Effector memory CD8-positive, alpha-beta T cell (primary cell): ENCODE measurements around the gene KIF5C.
"Not testable (repeated sequence)": the region's sequence is repeated elsewhere in the genome, so short reads cannot be mapped to it uniquely, and the experiment has no call there.

Experiments
- ATAC-seq: fragments of 150-1000 bp; cut with Tn5 transposase; replicated peaks from 2 replicates; pipeline ENCODE4 v1.10.0; 2021; ENCODE audit warnings: mild to moderate bottlenecking, moderate library complexity
- DNase-seq, 3 experiments: peaks; one replicate each; pipeline ENCODE4 v3.0.0; 2021
- H3K27ac Mint-ChIP-seq, 2 donors: one replicate each; pipeline ENCODE4 v1.8.0; 2022; ENCODE audit warnings: mild to moderate bottlenecking in 2 of 2, mixed read lengths in 2 of 2, moderate library complexity in 2 of 2
- H3K27me3 Mint-ChIP-seq, 2 donors: one replicate each; pipeline ENCODE4 v1.8.0; 2022; ENCODE audit warnings: mixed read lengths in 2 of 2
- H3K36me3 Mint-ChIP-seq: one replicate; pipeline ENCODE4 v1.8.0; 2022; ENCODE audit warnings: mild to moderate bottlenecking, moderate library complexity, mixed read lengths; ENCODE audit not compliant: insufficient read depth
- H3K4me1 Mint-ChIP-seq, 2 donors: one replicate each; pipeline ENCODE4 v1.8.0; 2022; ENCODE audit warnings: low read depth in 2 of 2, mixed read lengths in 2 of 2
- H3K4me3 Mint-ChIP-seq, 2 donors: one replicate each; pipeline ENCODE4 v1.8.0; 2022; ENCODE audit warnings: mild to moderate bottlenecking in 2 of 2, mixed read lengths in 2 of 2, moderate library complexity in 2 of 2
- H3K9me3 Mint-ChIP-seq, 2 donors: one replicate each; pipeline ENCODE4 v1.8.0; 2022; ENCODE audit warnings: mixed read lengths in 2 of 2

The KIF5C gene

GRCh38 chr2:148979919-148980277 is 104.9 kb downstream of the KIF5C start:
- H3K9me3 Mint-ChIP-seq, result no peaks in the 10 kb centered on the region
- ATAC-seq, result no peak
- H3K36me3 Mint-ChIP-seq, result peaks cover 15% of the 10 kb centered on the region
- H3K4me3 Mint-ChIP-seq, result no peak overlapping the region
- no peak overlapping the region for H3K27ac Mint-ChIP-seq
- no peaks in the 10 kb centered on the region for H3K27me3 Mint-ChIP-seq
- no peaks in the 10 kb centered on the region for H3K4me1 Mint-ChIP-seq
- no peak for DNase-seq

GRCh38 chr2:148980496-148980895 is 105.5 kb downstream of the KIF5C start:
- peaks cover 16% of the 10 kb centered on the region for H3K36me3 Mint-ChIP-seq
- not testable (repeated sequence) for DNase-seq, H3K4me3 Mint-ChIP-seq, H3K27ac Mint-ChIP-seq, ATAC-seq, H3K4me1 Mint-ChIP-seq, H3K9me3 Mint-ChIP-seq, H3K27me3 Mint-ChIP-seq

GRCh38 chr2:148981324-148981723 is 106.3 kb downstream of the KIF5C start:
- H3K27me3 Mint-ChIP-seq, result no peaks in the 10 kb centered on the region
- ATAC-seq, result no peak
- no peaks in the 10 kb centered on the region for H3K4me1 Mint-ChIP-seq
- H3K36me3 Mint-ChIP-seq, result peaks cover 16% of the 10 kb centered on the region
- no peak overlapping the region for H3K4me3 Mint-ChIP-seq
- DNase-seq, result no peak
- H3K9me3 Mint-ChIP-seq, result no peaks in the 10 kb centered on the region
- H3K27ac Mint-ChIP-seq, result no peak overlapping the region

GRCh38 chr2:148981781-148982180 is 106.8 kb downstream of the KIF5C start:
- no peaks in the 10 kb centered on the region for H3K27me3 Mint-ChIP-seq
- no peaks in the 10 kb centered on the region for H3K4me1 Mint-ChIP-seq
- no peak for ATAC-seq

GRCh38 chr2:148982282-148982681 is 107.3 kb downstream of the KIF5C start:
- DNase-seq, result no peak
- H3K27me3 Mint-ChIP-seq, result no peaks in the 10 kb centered on the region

More at GRCh38 chr2:148981781-148982180, 106.8 kb downstream of the KIF5C start:
- no peaks in the 10 kb centered on the region for H3K9me3 Mint-ChIP-seq
- no peak overlapping the region for H3K4me3 Mint-ChIP-seq
- no peak overlapping the region for H3K27ac Mint-ChIP-seq
- H3K36me3 Mint-ChIP-seq, result peaks cover 16% of the 10 kb centered on the region
- DNase-seq, result no peak

GRCh38 chr2:148983896-148984295 is 108.9 kb downstream of the KIF5C start:
- H3K9me3 Mint-ChIP-seq, result no peaks in the 10 kb centered on the region
- no peak overlapping the region for H3K27ac Mint-ChIP-seq
- no peaks in the 10 kb centered on the region for H3K4me1 Mint-ChIP-seq
- peaks cover 18% of the 10 kb centered on the region for H3K36me3 Mint-ChIP-seq
- H3K4me3 Mint-ChIP-seq, result no peak overlapping the region
- DNase-seq (no peak), ATAC-seq (no peak)
- H3K27me3 Mint-ChIP-seq, result no peaks in the 10 kb centered on the region

More at GRCh38 chr2:148982282-148982681, 107.3 kb downstream of the KIF5C start:
- no peak for ATAC-seq
- Mint-ChIP-seq H3K9me3 (no peaks in the 10 kb centered on the region), H3K27ac (no peak overlapping the region), H3K4me3 (no peak overlapping the region), H3K36me3 (peaks cover 18% of the 10 kb centered on the region), H3K4me1 (no peaks in the 10 kb centered on the region)

- H3K27ac Mint-ChIP-seq, result no peak overlapping the region
Measured at GRCh38 chr2:148984449-148984848, 109.4 kb downstream of the KIF5C start.

GRCh38 chr2:148987286-148987685 is 112.3 kb downstream of the KIF5C start:
- Mint-ChIP-seq H3K27me3 (no peaks in the 10 kb centered on the region), H3K9me3 (no peaks in the 10 kb centered on the region), H3K27ac (peak overlapping the region in 1 of 2 donors; percentile 42), H3K4me3 (no peak overlapping the region), H3K36me3 (peaks cover 14% of the 10 kb centered on the region), H3K4me1 (no peaks in the 10 kb centered on the region)
- ATAC-seq, result no peak
- DNase-seq, result no peak

More at GRCh38 chr2:148984449-148984848, 109.4 kb downstream of the KIF5C start:
- DNase-seq (no peak), ATAC-seq (no peak)
- Mint-ChIP-seq H3K4me3 (no peak overlapping the region), H3K4me1 (no peaks in the 10 kb centered on the region), H3K27me3 (no peaks in the 10 kb centered on the region), H3K36me3 (peaks cover 12% of the 10 kb centered on the region), H3K9me3 (no peaks in the 10 kb centered on the region)

- H3K4me3 Mint-ChIP-seq, result no peak overlapping the region
- peak overlapping the region in 1 of 2 donors; percentile 9 for H3K27ac Mint-ChIP-seq
- DNase-seq, result no peak
- no peaks in the 10 kb centered on the region for H3K9me3 Mint-ChIP-seq
- no peak for ATAC-seq
- peaks cover 14% of the 10 kb centered on the region for H3K36me3 Mint-ChIP-seq
- H3K4me1 Mint-ChIP-seq, result no peaks in the 10 kb centered on the region
- H3K27me3 Mint-ChIP-seq, result peaks cover 0 to under 1% of the 10 kb centered on the region in 2 donors
Measured at GRCh38 chr2:148988337-148988736, 113.3 kb downstream of the KIF5C start.

GRCh38 chr2:148989882-148990493 is 115.0 kb downstream of the KIF5C start:
- Mint-ChIP-seq H3K27me3 (peaks cover 0 to 9% of the 10 kb centered on the region in 2 donors), H3K36me3 (peaks cover 9% of the 10 kb centered on the region), H3K4me1 (no peaks in the 10 kb centered on the region), H3K9me3 (no peaks in the 10 kb centered on the region), H3K27ac (no peak overlapping the region), H3K4me3 (no peak overlapping the region)
- peak; percentile 33 to 43 (median 36) for DNase-seq
- ATAC-seq, result peak; percentile 85

GRCh38 chr2:148990968-148991367 is 115.9 kb downstream of the KIF5C start:
- H3K4me1 Mint-ChIP-seq, result no peaks in the 10 kb centered on the region
- no peak for DNase-seq
- H3K36me3 Mint-ChIP-seq, result peaks cover 15% of the 10 kb centered on the region
- no peak for ATAC-seq
- H3K9me3 Mint-ChIP-seq, result no peaks in the 10 kb centered on the region
- no peak overlapping the region for H3K27ac Mint-ChIP-seq
- no peak overlapping the region for H3K4me3 Mint-ChIP-seq
- peaks cover 0 to 13% of the 10 kb centered on the region in 2 donors for H3K27me3 Mint-ChIP-seq

GRCh38 chr2:148992448-148992847 is 117.4 kb downstream of the KIF5C start:
- H3K4me1 Mint-ChIP-seq, result no peaks in the 10 kb centered on the region
- peaks cover 0 to 13% of the 10 kb centered on the region in 2 donors for H3K27me3 Mint-ChIP-seq
- H3K4me3 Mint-ChIP-seq, result no peak overlapping the region
- no peak for ATAC-seq
- DNase-seq, result no peak
- no peak overlapping the region for H3K27ac Mint-ChIP-seq
- no peaks in the 10 kb centered on the region for H3K9me3 Mint-ChIP-seq
- peaks cover 12% of the 10 kb centered on the region for H3K36me3 Mint-ChIP-seq

- Mint-ChIP-seq H3K27ac (no peak overlapping the region), H3K27me3 (peaks cover 0 to 21% of the 10 kb centered on the region in 2 donors), H3K4me1 (no peaks in the 10 kb centered on the region), H3K4me3 (no peak overlapping the region), H3K36me3 (peaks cover 15% of the 10 kb centered on the region), H3K9me3 (no peaks in the 10 kb centered on the region)
- ATAC-seq (no peak), DNase-seq (no peak)
Measured at GRCh38 chr2:148993351-148993750, 118.3 kb downstream of the KIF5C start.

- no peak for ATAC-seq
- no peak for DNase-seq
- H3K27ac Mint-ChIP-seq, result no peak overlapping the region
- peaks cover 19% of the 10 kb centered on the region for H3K36me3 Mint-ChIP-seq
- H3K9me3 Mint-ChIP-seq, result no peaks in the 10 kb centered on the region
- H3K27me3 Mint-ChIP-seq, result peaks cover 0 to 21% of the 10 kb centered on the region in 2 donors
- H3K4me3 Mint-ChIP-seq, result no peak overlapping the region
- no peaks in the 10 kb centered on the region for H3K4me1 Mint-ChIP-seq
Measured at GRCh38 chr2:148994341-148994740, 119.3 kb downstream of the KIF5C start.
